Fibroblast of mammary gland (primary cell): ENCODE results near the gene GSE1.

ENCODE experiments used
- DNase-seq: peaks from one replicate; pipeline ENCODE4 v3.0.0-alpha.2; 2010; ENCODE audit warnings: low read depth
- H3K4me3 ChIP-seq: 2 replicates; pipeline ENCODE4 v1.5.1; 2011; ENCODE audit warnings: low read depth, mild to moderate bottlenecking, low read length, moderate library complexity; ENCODE audit not compliant: control insufficient read depth
- CTCF ChIP-seq: conservative IDR thresholded peaks from 2 replicates; pipeline ENCODE4 v1.5.1; 2011; ENCODE audit warnings: low read depth, low read length, inconsistent platforms; ENCODE audit not compliant: control insufficient read depth, insufficient read depth

GSE1 gene

GRCh38 chr16:85677383-85677967 lies 64.4 kb downstream of the GSE1 start:
- TF ChIP-seq CTCF, result no peak
- H3K4me3 ChIP-seq, result no peak overlapping the region
- DNase-seq, result no peak

- no peak for DNase-seq
- no peak for TF ChIP-seq CTCF
- no peak overlapping the region for H3K4me3 ChIP-seq
These were observed 64.9 kb downstream of the GSE1 start for GRCh38 chr16:85678016-85678415.

- DNase-seq, result no peak
- no peak for TF ChIP-seq CTCF
- no peak overlapping the region for H3K4me3 ChIP-seq
These were observed 65.7 kb downstream of the GSE1 start for GRCh38 chr16:85678821-85679220.

- no peak for TF ChIP-seq CTCF
- H3K4me3 ChIP-seq, result no peak overlapping the region
- no peak for DNase-seq
These were observed 66.7 kb downstream of the GSE1 start for GRCh38 chr16:85679870-85680269.

GRCh38 chr16:85680352-85680944 lies 67.3 kb downstream of the GSE1 start:
- H3K4me3 ChIP-seq, result no peak overlapping the region
- DNase-seq, result no peak
- no peak for TF ChIP-seq CTCF

- TF ChIP-seq CTCF, result no peak
- DNase-seq, result no peak
- H3K4me3 ChIP-seq, result no peak overlapping the region
These were observed 68.1 kb downstream of the GSE1 start for GRCh38 chr16:85681255-85681654.

- TF ChIP-seq CTCF, result no peak
- H3K4me3 ChIP-seq, result no peak overlapping the region
- DNase-seq, result no peak
These were observed 69.4 kb downstream of the GSE1 start for GRCh38 chr16:85682516-85682915.
